K562 (cell line): Measurements from ENCODE around the gene GP1BA. TPM values are rescaled to one million over a fixed set of nuclear protein-coding genes. Genes with fewer than 3 reads are reported as not detected.

Experiments
- ATAC-seq: fragments of 200-7000 bp; cut with Tn5 transposase; 3 replicates; pipeline ENCODE4 v1.9.1; 2020; ENCODE audit warnings: moderate library complexity
- BruUV-seq: library from RNA; stranded (reverse); fragments of 400-500 nt; replicated peaks from 2 replicates; lab custom pipeline; 2021; lab: Mats Ljungman, UMichigan
- CTCF ChIA-PET: fragments of 300-600 bp; formaldehyde crosslinking; extraction: SDS; loops from one replicate; lab custom pipeline; 2021; ENCODE audit warnings: low intra/inter-chr PET ratio; lab: Yijun Ruan, JAX
- POLR2A ChIA-PET: fragments of 300-600, 350-650 bp; sonication (Branson Sonifier 250); formaldehyde crosslinking; extraction: SDS; loops from one replicate; lab custom pipeline; 2021; ENCODE audit warnings: antibody characterized with exemption, inconsistent platforms; lab: Yijun Ruan, JAX
- DNase-seq, 4 experiments: peaks; one replicate each; pipeline versions ENCODE4 v3.0.0 to v3.0.0-alpha.2; 2011 to 2018; ENCODE audit warnings: low spot score in 3 of 4, mixed read lengths in 3 of 4; ENCODE audit errors: extremely low read depth in 1 of 4
- FAIRE-seq: peaks from 2 replicates; lab custom pipeline; 2011; peaks lifted over from hg19 to GRCh38; lab: Jason Lieb, UNC
- H2AFZ ChIP-seq: 2 replicates; pipeline ENCODE4 v1.6.0; 2011; ENCODE audit warnings: low read depth, low read length, control low read depth, inconsistent platforms
- H3K27ac ChIP-seq: fragments of 200-600 bp; 3 replicates; pipeline ENCODE4 v1.8.0; 2011; ENCODE audit warnings: low read depth, mild to moderate bottlenecking, control low read depth, inconsistent platforms, low read length, moderate library complexity, mixed read lengths; ENCODE audit errors: extremely low read depth
- H3K27me3 ChIP-seq, 2 experiments: fragments of 300-600 bp in 1 of 2; 2 replicates in 1 of 2; 3 replicates in 1 of 2; pipeline versions ENCODE4 v1.6.0 to v1.8.0; 2011; ENCODE audit warnings: inconsistent platforms in 2 of 2, low read length in 2 of 2, mild to moderate bottlenecking in 1 of 2, mixed read lengths in 1 of 2, moderate library complexity in 1 of 2; ENCODE audit not compliant: control insufficient read depth in 2 of 2, insufficient read depth in 2 of 2
- H3K36me3 ChIP-seq: fragments of 300-600 bp; 3 replicates; pipeline ENCODE4 v1.8.0; 2011; ENCODE audit warnings: mild to moderate bottlenecking, low read length, inconsistent platforms; ENCODE audit not compliant: control insufficient read depth, insufficient read depth
- H3K4me1 ChIP-seq, 2 experiments: fragments of 200-600 bp in 1 of 2; replicated peaks in 1 of 2; 2 replicates in 1 of 2; 3 replicates in 1 of 2; pipeline versions ENCODE4 v1.5.1 to v1.8.0; 2011; ENCODE audit warnings: inconsistent platforms in 2 of 2, low read length in 2 of 2, mild to moderate bottlenecking in 1 of 2, mixed read lengths in 1 of 2, moderate library complexity in 1 of 2; ENCODE audit not compliant: control insufficient read depth in 2 of 2, insufficient read depth in 2 of 2
- H3K4me2 ChIP-seq: 2 replicates; pipeline ENCODE4 v1.6.1; 2011; ENCODE audit warnings: low read length, control low read depth, inconsistent platforms, mixed read lengths; ENCODE audit not compliant: insufficient read depth
- H3K4me3 ChIP-seq: fragments of 200-600 bp; sonication (generic), shearing (Covaris generic); 2 replicates; pipeline ENCODE4 v1.5.1; 2016; ENCODE audit warnings: control low read depth, inconsistent platforms
- H3K79me2 ChIP-seq: fragments of 200-600 bp; 3 replicates; pipeline ENCODE4 v1.8.0; 2011; ENCODE audit warnings: low read length, inconsistent platforms; ENCODE audit not compliant: control insufficient read depth, insufficient read depth
- H3K9ac ChIP-seq, 2 experiments: 2 replicates each; pipeline versions ENCODE4 v1.6.0 to v1.6.1; 2011; ENCODE audit warnings: low read depth in 2 of 2, low read length in 2 of 2, control low read depth in 1 of 2, inconsistent platforms in 1 of 2, mild to moderate bottlenecking in 1 of 2, mixed read lengths in 1 of 2; ENCODE audit not compliant: insufficient read depth in 1 of 2
- H3K9me1 ChIP-seq: one replicate; pipeline ENCODE4 v1.6.0; 2011; ENCODE audit warnings: inconsistent platforms, mild to moderate bottlenecking, low read length, moderate library complexity; ENCODE audit not compliant: control insufficient read depth, insufficient read depth
- H3K9me3 ChIP-seq: replicated peaks from 2 replicates; pipeline ENCODE4 v1.5.1; 2011; ENCODE audit warnings: low read depth, low read length, inconsistent platforms; ENCODE audit not compliant: control insufficient read depth, insufficient read depth
- H4K20me1 ChIP-seq: replicated peaks from 2 replicates; pipeline ENCODE4 v1.6.1; 2011; ENCODE audit warnings: low read length, inconsistent platforms, mixed read lengths; ENCODE audit not compliant: control insufficient read depth, insufficient read depth
- CBFA2T2 ChIP-seq: fragments of 450-650 bp; conservative IDR thresholded peaks from 2 replicates; pipeline ENCODE4 v1.6.1; 2017; ENCODE audit warnings: mild to moderate bottlenecking
- EP400 ChIP-seq: fragments of 450-650 bp; IDR thresholded peaks from 2 replicates; pipeline ENCODE4 v1.6.1; 2017; ENCODE audit warnings: antibody characterized with exemption, mild to moderate bottlenecking, moderate library complexity
- FOXJ3 ChIP-seq: sonication (generic); formaldehyde crosslinking; IDR thresholded peaks from 2 replicates; pipeline ENCODE4 v1.4.0; 2020; ENCODE audit warnings: mild to moderate bottlenecking, missing genetic modification reagents
- KDM2B ChIP-seq: fragments of 250-450 bp; sonication (Bioruptor Pico); IDR thresholded peaks from 2 replicates; pipeline ENCODE4 v1.8.0; 2021; ENCODE audit warnings: mild to moderate bottlenecking, moderate library complexity
- KLF13 ChIP-seq: fragments of 450-650 bp; IDR thresholded peaks from 2 replicates; pipeline ENCODE4 v1.6.1; 2016; ENCODE audit warnings: missing genetic modification characterization, low read depth, mild to moderate bottlenecking, missing compliant biosample characterization, moderate library complexity, borderline replicate concordance
- MNT ChIP-seq, 2 experiments: fragments of 450-650 bp; conservative IDR thresholded peaks; 2 replicates each; pipeline ENCODE4 v1.6.1; 2017; ENCODE audit warnings: mild to moderate bottlenecking in 2 of 2, moderate library complexity in 2 of 2
- NCOR1 ChIP-seq: fragments of 450-650 bp; IDR thresholded peaks from 2 replicates; pipeline ENCODE4 v1.6.1; 2016; ENCODE audit warnings: mild to moderate bottlenecking, moderate library complexity
- NUFIP1 ChIP-seq: fragments of 450-650 bp; IDR thresholded peaks from 2 replicates; pipeline ENCODE4 v1.6.1; 2018; ENCODE audit not compliant: partially characterized antibody
- PHB2 ChIP-seq: fragments of 450-650 bp; IDR thresholded peaks from 2 replicates; pipeline ENCODE4 v1.6.1; 2017; ENCODE audit warnings: low read depth
- POLR2H ChIP-seq: IDR thresholded peaks from 2 replicates; pipeline ENCODE4 v1.6.1; 2016; ENCODE audit warnings: missing genetic modification characterization, low read depth, mild to moderate bottlenecking, control low read depth, missing compliant biosample characterization, moderate library complexity
- RAD21 ChIP-seq, 2 experiments: fragments of 250-450 bp in 1 of 2; fragments of 450-650 bp in 1 of 2; sonication (Bioruptor Pico) in 1 of 2; formaldehyde crosslinking in 1 of 2; IDR thresholded peaks in 1 of 2; conservative IDR thresholded peaks in 1 of 2; 2 replicates each; pipeline versions ENCODE4 v1.4.0 to v1.8.0; 2020 to 2022; ENCODE audit warnings: mild to moderate bottlenecking in 2 of 2, moderate library complexity in 1 of 2
- SMARCA4 ChIP-seq: fragments of 450-650 bp; IDR thresholded peaks from 2 replicates; pipeline ENCODE4 v1.6.1; 2016
- SMC3 ChIP-seq: conservative IDR thresholded peaks from 2 replicates; pipeline ENCODE4 v1.6.1; 2011; ENCODE audit warnings: low read depth, low read length, improper control_type of control experiment; ENCODE audit not compliant: insufficient read depth
- TAF9B ChIP-seq: fragments of 450-650 bp; IDR thresholded peaks from 2 replicates; pipeline ENCODE4 v1.6.1; 2018; ENCODE audit warnings: mild to moderate bottlenecking; ENCODE audit not compliant: partially characterized antibody
- XRCC4 ChIP-seq: IDR thresholded peaks from one replicate; pipeline ENCODE4 v1.6.1; 2011; ENCODE audit not compliant: insufficient read depth, insufficient read length; ENCODE audit errors: extremely low read depth
- ZNF395 ChIP-seq: fragments of 200-800 bp; sonication (Bioruptor generic); IDR thresholded peaks from 2 replicates; pipeline ENCODE4 v1.6.1; 2017; ENCODE audit warnings: missing genetic modification characterization, missing compliant biosample characterization
- ZNF436 ChIP-seq: fragments of 250-450, 450-650 bp; sonication (Bioruptor Pico); formaldehyde crosslinking; IDR thresholded peaks from 2 replicates; pipeline ENCODE4 v1.7.0; 2020; ENCODE audit warnings: mild to moderate bottlenecking
- ZNF830 ChIP-seq: fragments of 250-450 bp; sonication (Bioruptor Pico); IDR thresholded peaks from 2 replicates; pipeline ENCODE4 v1.5.0; 2021; ENCODE audit warnings: mild to moderate bottlenecking
- WGBS: fragments of 100-300 bp; shearing (Covaris generic); methylation state at CpG from one replicate; pipeline ENCODE4 v1.1.6; 2016; ENCODE audit warnings: low coverage, mixed read lengths; ENCODE audit not compliant: insufficient coverage; ENCODE audit errors: missing lambda C conversion rate; 5-methylcytosine and 5-hydroxymethylcytosine counted together
- in situ Hi-C: fragments of 300-500 bp; cut with MboI; formaldehyde crosslinking; loops from 4 replicates; pipeline ENCODE4 v1.15.0; 2018; ENCODE audit warnings: inconsistent platforms, mixed read lengths
- intact Hi-C: fragments of 100-400 bp; cut with micrococcal nuclease; formaldehyde crosslinking; loops from 2 replicates; pipeline ENCODE4 v1.14.2; 2022
- polyA plus RNA-seq, 8 experiments: library from polyadenylated mRNA; depleted of rRNA in 4 of 8; stranded (reverse) in 5 of 8; unstranded in 3 of 8; fragments of >200 nt; fragmentation: Nextera tagmentation in 2 of 8; fragmentation: Illumina TruSeq in 1 of 8; extraction: Ambion mirVana in 2 of 8; extraction: Trizol in 1 of 8; gene quantifications; 2 replicates each; pipeline versions ENCODE4 v1.2.1 to v1.2.3, GENCODE V29; 2011 to 2014; ENCODE audit warnings: inconsistent platforms in 1 of 8, missing spikeins in 1 of 8
- total RNA-seq, 7 experiments: library from RNA; depleted of rRNA in 6 of 7; stranded (reverse); fragments of >200 nt in 6 of 7; fragmentation: Illumina TruSeq in 2 of 7; extraction: Trizol in 2 of 7; gene quantifications; 2 replicates each; pipeline versions ENCODE4 v1.2.1 to v1.2.3, GENCODE V29; 2011 to 2021; ENCODE audit warnings: low replicate concordance in 1 of 7
- TF ChIP-seq, protein P1 (sequence below): sonication (generic); formaldehyde crosslinking; IDR thresholded peaks from 2 replicates; pipeline ENCODE4 v1.9.0; 2022; ENCODE audit warnings: mild to moderate bottlenecking, missing genetic modification reagents

Gene GP1BA
- total and polyA plus RNA-seq, 9 of the 15 experiments (the other 6 are each of a cell fraction or from before 2014, with no cell fraction given) = 0.01 TPM; not detected in 8

DNA sequence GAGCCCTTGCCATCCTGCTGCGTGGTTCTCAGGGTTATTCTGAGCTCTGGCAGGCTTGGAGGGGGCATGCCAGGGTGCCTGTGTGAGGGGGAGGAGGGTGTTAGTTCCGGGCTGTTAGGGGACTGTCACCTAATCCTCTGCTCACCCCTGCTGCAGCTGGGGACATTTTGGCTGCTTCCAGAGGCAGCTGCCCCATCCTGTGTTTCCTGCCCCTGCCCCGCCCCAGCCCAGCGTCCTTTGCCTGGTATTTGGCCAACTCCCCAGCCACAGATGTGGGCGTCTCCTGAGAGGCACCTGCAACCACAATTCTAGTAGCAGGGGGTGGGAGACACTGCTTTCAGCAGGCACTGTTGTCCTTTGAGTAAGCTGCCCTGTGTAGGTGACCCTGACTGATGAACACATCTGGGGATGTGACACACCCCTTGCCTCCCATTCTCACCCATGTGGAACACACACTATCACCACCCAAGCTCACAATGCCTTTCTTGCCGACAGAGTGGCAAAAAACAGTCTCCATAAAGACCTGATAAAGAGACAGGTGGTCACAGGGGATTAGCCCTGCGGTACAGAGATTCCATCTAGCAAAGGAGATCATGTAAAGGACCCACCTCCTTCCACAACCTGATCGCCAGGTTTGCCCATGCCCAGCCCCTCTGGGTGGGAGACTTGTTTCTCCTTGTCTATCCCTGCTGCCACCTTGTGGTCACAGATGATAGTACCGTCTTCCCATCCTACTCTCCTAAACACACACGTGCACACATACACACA is 28.8 kb upstream of the GP1BA start, which contains the start of gene CHRNE:
Gene CHRNE (minus strand): TSS at position 48 of the 768 bp plus-strand sequence. CDS start 35 bp downstream, at position 13.
- Histone ChIP-seq H4K20me1 (no peaks in the 10 kb centered on the region), H2AFZ (peak within 1 kb of the TSS; percentile 70), H3K27me3 (no peaks in the 10 kb centered on the region; a peak in 1 of 5 replicates), H3K4me2 (peak within 1 kb of the TSS; percentile 29; the same call in 1 of the 2 replicates), H3K79me2 (no peaks in the 10 kb centered on the region), H3K4me1 (peaks cover 14 to 26% of the 10 kb centered on the region in 2 experiments), H3K9me3 (no peaks in the 10 kb centered on the region), H3K27ac (peak within 1 kb of the TSS; percentile 30; the same call in 2 of the 3 replicates), H3K9ac (peak within 1 kb of the TSS in 1 of 2 experiments; percentile 43; a peak in 2 of 4 replicates), H3K4me3 (no peak within 1 kb of the TSS), H3K36me3 (no peaks in the 10 kb centered on the region), H3K9me1 (peaks cover 2% of the 10 kb centered on the region)
- FAIRE-seq (peak; percentile 82), DNase-seq (peak; percentile 43 to 79 (median 64)), ATAC-seq (peak; percentile 88)
- CTCF ChIA-PET = interaction anchor here (0.6 to 1.3 kb wide), 3 partner anchors 21 to 159 kb away, joined by 3 to 5 read pairs (median 3); no protein-coding TSS in a partner anchor
- BruUV-seq = no TSS peak
- in situ Hi-C loops = no loop called here
- intact Hi-C loops = loop anchor here (10.0 kb wide), 1 partner anchor 62 kb away; the partner anchor contains the start of gene SPAG7
- POLR2A ChIA-PET = interaction anchor here (0.9 kb wide), 2 partner anchors 96 to 141 kb away, joined by 3 read pairs; partner anchors contain the start of gene PLD2
- 12% methylated on average over 9 of the region's 10 CpGs for WGBS
- TF ChIP-seq KDM2B (CRISPR knock-in tag) = no peak
- TF ChIP-seq PHB2 = no peak
- no peak for TF ChIP-seq SMARCA4
- no peak for TF ChIP-seq NUFIP1
- TF ChIP-seq CBFA2T2 = no peak
- no peak for TF ChIP-seq TAF9B
- no peak for TF ChIP-seq EP400
- no peak for TF ChIP-seq FOXJ3 (CRISPR knock-in tag)
- TF ChIP-seq MNT (conservative IDR thresholded peaks at IDR 0.05) = peak; percentile 42 to 46; a peak in 3 of 4 replicates
- TF ChIP-seq NCOR1 = no peak
- peak in 1 of 2 experiments; percentile 64; a peak in 3 of 4 replicates for TF ChIP-seq RAD21 (CRISPR knock-in tag; conservative IDR thresholded peaks at IDR 0.05 in 1 of 2, IDR thresholded peaks at IDR 0.05 in 1 of 2)
- TF ChIP-seq ZNF830 (CRISPR knock-in tag) = no peak
- TF ChIP-seq KLF13 (tag) = no peak
- TF ChIP-seq ZNF395 (CRISPR knock-in tag) = no peak
- TF ChIP-seq, protein P1, sequence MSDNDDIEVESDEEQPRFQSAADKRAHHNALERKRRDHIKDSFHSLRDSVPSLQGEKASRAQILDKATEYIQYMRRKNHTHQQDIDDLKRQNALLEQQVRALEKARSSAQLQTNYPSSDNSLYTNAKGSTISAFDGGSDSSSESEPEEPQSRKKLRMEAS = 0 out of 2 replicates have a peak, but pooled peaks have one; percentile 28
- TF ChIP-seq XRCC4 = no peak
- TF ChIP-seq ZNF436 (CRISPR knock-in tag) = no peak
- TF ChIP-seq SMC3 = peak; percentile 71; the same call in 1 of the 2 replicates
- no peak for TF ChIP-seq POLR2H
